GM13976 (cell line): ENCODE results near the gene ROR2.
"Not testable (repeated sequence)": the region's sequence is repeated elsewhere in the genome, so short reads cannot be mapped to it uniquely, and the experiment has no call there.

Experiments
- DNase-seq: peaks from one replicate; pipeline ENCODE4 v3.0.0; 2012; ENCODE audit warnings: low spot score
- in situ Hi-C: fragments of 300-500 bp; cut with MboI; formaldehyde crosslinking; loops from one replicate; pipeline ENCODE4 v1.12.0; 2022; ENCODE audit warnings: low sequenced_read_pairs, mixed read lengths, inconsistent platforms; ENCODE audit not compliant: unreplicated experiment
- TF ChIP-seq, protein P1 (sequence below): IDR thresholded peaks from 2 replicates; pipeline ENCODE4 v1.5.1; 2012; ENCODE audit warnings: borderline replicate concordance, mild to moderate bottlenecking; ENCODE audit not compliant: insufficient read depth; ENCODE audit errors: extremely low read depth, missing control alignments, control extremely low read depth

Gene ROR2

DNA sequence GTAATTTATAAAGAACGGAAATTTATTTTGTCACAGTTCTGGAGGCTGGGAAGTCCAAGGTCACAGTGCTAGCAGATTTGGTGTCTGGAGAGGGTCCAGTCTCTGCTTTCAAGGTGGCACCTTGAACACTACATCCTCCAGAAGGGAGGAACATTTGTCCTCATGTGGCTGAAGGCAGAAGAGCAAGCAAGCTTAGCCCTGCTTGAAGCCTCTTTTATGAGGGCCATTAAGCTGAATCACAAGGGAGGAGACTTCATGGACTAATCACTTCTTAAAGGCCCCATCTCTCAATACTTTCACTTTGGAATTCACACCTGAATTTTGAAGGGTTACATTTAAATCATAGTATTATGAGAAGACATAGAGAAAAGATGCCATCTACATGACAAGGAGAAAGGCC lies 311.0 kb downstream of the ROR2 start:
- TF ChIP-seq, protein P1, sequence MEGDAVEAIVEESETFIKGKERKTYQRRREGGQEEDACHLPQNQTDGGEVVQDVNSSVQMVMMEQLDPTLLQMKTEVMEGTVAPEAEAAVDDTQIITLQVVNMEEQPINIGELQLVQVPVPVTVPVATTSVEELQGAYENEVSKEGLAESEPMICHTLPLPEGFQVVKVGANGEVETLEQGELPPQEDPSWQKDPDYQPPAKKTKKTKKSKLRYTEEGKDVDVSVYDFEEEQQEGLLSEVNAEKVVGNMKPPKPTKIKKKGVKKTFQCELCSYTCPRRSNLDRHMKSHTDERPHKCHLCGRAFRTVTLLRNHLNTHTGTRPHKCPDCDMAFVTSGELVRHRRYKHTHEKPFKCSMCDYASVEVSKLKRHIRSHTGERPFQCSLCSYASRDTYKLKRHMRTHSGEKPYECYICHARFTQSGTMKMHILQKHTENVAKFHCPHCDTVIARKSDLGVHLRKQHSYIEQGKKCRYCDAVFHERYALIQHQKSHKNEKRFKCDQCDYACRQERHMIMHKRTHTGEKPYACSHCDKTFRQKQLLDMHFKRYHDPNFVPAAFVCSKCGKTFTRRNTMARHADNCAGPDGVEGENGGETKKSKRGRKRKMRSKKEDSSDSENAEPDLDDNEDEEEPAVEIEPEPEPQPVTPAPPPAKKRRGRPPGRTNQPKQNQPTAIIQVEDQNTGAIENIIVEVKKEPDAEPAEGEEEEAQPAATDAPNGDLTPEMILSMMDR, result no peak
- no peak for DNase-seq
- in situ Hi-C loops, result no loop called here

- DNase-seq, in situ Hi-C loops: not testable (repeated sequence)
Measured at GRCh38 chr9:91634832-91635231, 315.2 kb downstream of the ROR2 start.

- no peak for DNase-seq
- TF ChIP-seq, protein P1, result no peak
- in situ Hi-C loops, result no loop called here
Measured at GRCh38 chr9:91629718-91630117, 320.3 kb downstream of the ROR2 start.

DNA sequence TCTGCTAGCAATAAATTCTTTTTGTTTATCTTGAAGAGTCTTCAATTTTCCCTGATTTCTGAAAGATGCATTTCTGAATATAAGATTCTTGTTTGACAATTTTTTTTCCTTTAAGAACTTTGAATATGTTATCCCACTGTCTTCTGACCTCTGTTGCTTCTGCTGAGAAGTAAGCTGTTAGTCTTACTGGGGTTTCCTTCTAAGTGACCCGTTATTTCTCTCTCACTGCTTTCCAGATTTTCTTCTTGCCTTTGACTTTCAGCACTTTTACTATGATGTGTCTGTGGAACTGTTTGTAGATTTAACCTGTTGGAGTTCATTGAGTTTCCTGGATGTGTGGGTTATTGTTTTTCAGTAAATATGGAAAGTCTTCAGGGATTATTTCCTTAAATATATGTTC lies 321.1 kb downstream of the ROR2 start:
- DNase-seq, result no peak
- TF ChIP-seq, protein P1, result no peak
- in situ Hi-C loops, result no loop called here

GRCh38 chr9:91625331-91625730 lies 324.7 kb downstream of the ROR2 start:
- in situ Hi-C loops, result no loop called here
- DNase-seq, result no peak
- TF ChIP-seq, protein P1, result no peak

DNA sequence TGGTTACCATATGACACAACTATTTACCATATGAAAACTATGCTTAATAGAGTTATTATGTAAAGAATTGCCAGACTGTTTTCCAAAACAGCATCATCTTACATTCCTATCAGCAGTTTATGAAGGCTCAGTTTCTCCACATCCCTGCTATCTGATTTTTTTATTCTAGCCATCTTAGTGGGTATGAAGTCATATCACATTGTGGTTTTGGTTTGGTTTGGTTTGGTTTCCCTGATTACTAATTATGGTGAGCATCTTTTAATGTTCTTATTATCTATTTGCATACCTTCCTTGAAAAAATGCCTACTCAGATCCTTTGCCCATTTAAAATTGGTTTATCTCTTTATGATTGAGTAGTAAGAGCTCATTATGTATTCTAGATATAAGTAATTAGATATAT lies 327.0 kb downstream of the ROR2 start:
- no peak for DNase-seq
- in situ Hi-C loops, result no loop called here

GRCh38 chr9:91622121-91622520 lies 327.9 kb downstream of the ROR2 start:
- in situ Hi-C loops, DNase-seq: not testable (repeated sequence)

More for the DNA sequence above, 327.0 kb downstream of the ROR2 start:
- TF ChIP-seq, protein P1, result no peak

DNA sequence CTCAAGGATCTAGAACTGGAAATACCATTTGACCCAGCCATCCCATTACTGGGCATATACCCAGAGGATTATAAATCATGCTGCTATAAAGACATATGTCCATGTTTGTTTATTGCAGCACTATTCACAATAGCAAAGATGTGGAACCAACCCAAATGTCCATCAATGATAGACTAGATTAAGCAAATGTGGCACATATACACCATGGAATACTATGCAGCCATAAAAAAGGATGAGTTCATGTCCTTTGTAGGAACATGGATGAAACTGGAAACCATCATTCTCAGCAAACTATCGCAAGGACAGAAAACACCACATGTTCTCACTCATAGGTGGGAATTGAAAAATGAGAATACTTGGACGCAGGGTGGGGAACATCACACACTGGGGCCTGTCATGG lies 336.0 kb downstream of the ROR2 start:
- in situ Hi-C loops, DNase-seq: not testable (repeated sequence)
